H7 (cell line): ENCODE measurements around the gene VSTM4. TPM values are rescaled to one million over a fixed set of nuclear protein-coding genes. Genes with fewer than 3 reads are reported as not detected.

Experiments used
- DNase-seq: peaks from one replicate; pipeline ENCODE4 v3.0.0; 2012
- H3K27me3 ChIP-seq: 2 replicates; pipeline ENCODE4 v1.6.0; 2011; ENCODE audit warnings: mild to moderate bottlenecking, low read length; ENCODE audit not compliant: control insufficient read depth, insufficient read depth
- H3K36me3 ChIP-seq: replicated peaks from 2 replicates; pipeline ENCODE4 v1.5.1; 2011; ENCODE audit warnings: low read length; ENCODE audit not compliant: control insufficient read depth, insufficient read depth
- H3K4me3 ChIP-seq: 2 replicates; pipeline ENCODE4 v1.5.1; 2011; ENCODE audit warnings: low read depth, mild to moderate bottlenecking, control low read depth, low read length, moderate library complexity; ENCODE audit not compliant: insufficient read depth
- total RNA-seq: library from RNA; depleted of rRNA; stranded (reverse); fragments of >200 nt; shearing (Covaris generic); gene quantifications from 2 replicates; pipeline ENCODE4 v1.2.3, GENCODE V29; 2014

Gene VSTM4
- total RNA-seq, 1 experiment from 2014 or later, result 0.31 TPM

DNA sequence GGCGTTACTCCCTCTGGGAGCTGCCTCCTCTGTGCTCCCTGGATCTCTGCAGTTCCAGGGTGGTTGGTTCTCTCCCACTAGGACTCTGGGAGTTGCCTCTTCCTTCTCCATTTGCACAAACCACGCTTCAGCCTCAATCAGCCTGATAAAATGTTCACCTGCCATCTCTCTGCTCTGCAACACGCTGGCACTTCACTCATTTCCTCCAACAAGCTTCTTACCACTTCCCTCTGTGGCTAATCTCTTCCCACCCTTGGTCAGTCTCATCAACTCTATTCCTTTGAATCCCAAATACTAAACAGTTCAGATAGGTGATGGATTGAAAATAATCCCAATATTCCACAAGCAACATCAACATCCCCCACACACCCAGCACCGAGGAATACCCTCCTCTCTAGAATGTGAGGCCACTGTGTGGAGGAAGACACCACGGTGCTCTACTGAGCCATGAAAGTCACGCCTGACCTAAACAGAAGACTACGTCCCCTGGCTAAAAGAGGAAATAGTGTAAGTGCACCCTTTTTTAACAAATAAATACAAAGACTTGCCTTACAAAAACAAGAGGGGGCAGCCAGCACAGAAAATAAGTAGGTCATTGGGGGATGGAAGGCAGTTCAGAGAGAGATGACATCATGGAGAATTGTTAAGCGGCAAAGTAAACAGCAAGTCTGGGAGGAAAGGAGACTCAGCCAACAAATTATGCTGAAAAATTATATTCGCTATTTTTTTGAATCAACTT is 20.4 kb upstream of the VSTM4 start:
- H3K36me3 ChIP-seq, result no peaks in the 10 kb centered on the region
- no peak overlapping the region for H3K4me3 ChIP-seq
- DNase-seq, result no peak
- H3K27me3 ChIP-seq, result no peaks in the 10 kb centered on the region

- Histone ChIP-seq H3K27me3 (no peaks in the 10 kb centered on the region), H3K4me3 (no peak overlapping the region), H3K36me3 (no peaks in the 10 kb centered on the region)
- no peak for DNase-seq
These were observed 19.0 kb upstream of the VSTM4 start for GRCh38 chr10:49134327-49134726.

DNA sequence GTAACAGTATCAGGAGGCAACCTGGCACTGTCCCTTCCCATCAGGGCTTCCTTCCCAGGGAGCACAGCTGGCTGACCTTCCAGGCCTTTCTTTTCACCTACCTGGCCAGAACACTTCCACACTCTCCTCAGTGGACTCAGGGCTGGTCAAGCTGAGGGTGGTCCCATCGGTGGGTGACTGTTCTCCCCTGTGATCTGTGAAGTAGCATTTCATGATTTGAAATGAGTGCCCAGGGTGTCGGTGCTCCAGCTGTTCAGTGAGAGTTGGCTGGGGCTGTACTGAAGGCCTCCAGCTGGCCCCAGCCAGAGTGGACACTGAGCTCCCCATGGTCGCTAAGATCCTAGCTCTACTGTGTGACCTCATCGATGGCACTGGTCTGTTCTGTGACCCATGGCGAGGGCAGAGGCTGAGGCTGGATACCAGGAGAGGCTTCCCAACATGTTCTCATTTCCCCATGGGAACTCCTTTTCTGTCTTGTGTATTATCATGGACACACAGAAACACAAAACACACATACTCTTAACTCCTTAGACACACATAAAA is 18.5 kb upstream of the VSTM4 start, which contains the start of gene FAM170B:
TSS of gene FAM170B (minus strand) at position 316 of the 543 bp plus-strand sequence. CDS start at position 213, 103 bp downstream.
- no peak within 1 kb of the TSS for H3K4me3 ChIP-seq
- no peak for DNase-seq

GRCh38 chr10:49132362-49132737 is 17.0 kb upstream of the VSTM4 start:
- H3K4me3 ChIP-seq, result no peak overlapping the region
- no peaks in the 10 kb centered on the region for H3K27me3 ChIP-seq
- no peak for DNase-seq
- no peaks in the 10 kb centered on the region for H3K36me3 ChIP-seq

More for the DNA sequence above, 18.5 kb upstream of the VSTM4 start, which contains the start of gene FAM170B:
- no peaks in the 10 kb centered on the region for H3K27me3 ChIP-seq
- H3K36me3 ChIP-seq, result no peaks in the 10 kb centered on the region

- Histone ChIP-seq H3K36me3 (no peaks in the 10 kb centered on the region), H3K4me3 (no peak overlapping the region), H3K27me3 (no peaks in the 10 kb centered on the region)
- no peak for DNase-seq
These were observed 16.4 kb upstream of the VSTM4 start for GRCh38 chr10:49131507-49132361.

- Histone ChIP-seq H3K27me3 (no peaks in the 10 kb centered on the region), H3K4me3 (no peak overlapping the region), H3K36me3 (no peaks in the 10 kb centered on the region)
- no peak for DNase-seq
These were observed 14.1 kb upstream of the VSTM4 start for GRCh38 chr10:49129376-49129775.

- no peaks in the 10 kb centered on the region for H3K36me3 ChIP-seq
- no peak for DNase-seq
- no peaks in the 10 kb centered on the region for H3K27me3 ChIP-seq
- no peak overlapping the region for H3K4me3 ChIP-seq
These were observed 13.5 kb upstream of the VSTM4 start for GRCh38 chr10:49128854-49129253.

DNA sequence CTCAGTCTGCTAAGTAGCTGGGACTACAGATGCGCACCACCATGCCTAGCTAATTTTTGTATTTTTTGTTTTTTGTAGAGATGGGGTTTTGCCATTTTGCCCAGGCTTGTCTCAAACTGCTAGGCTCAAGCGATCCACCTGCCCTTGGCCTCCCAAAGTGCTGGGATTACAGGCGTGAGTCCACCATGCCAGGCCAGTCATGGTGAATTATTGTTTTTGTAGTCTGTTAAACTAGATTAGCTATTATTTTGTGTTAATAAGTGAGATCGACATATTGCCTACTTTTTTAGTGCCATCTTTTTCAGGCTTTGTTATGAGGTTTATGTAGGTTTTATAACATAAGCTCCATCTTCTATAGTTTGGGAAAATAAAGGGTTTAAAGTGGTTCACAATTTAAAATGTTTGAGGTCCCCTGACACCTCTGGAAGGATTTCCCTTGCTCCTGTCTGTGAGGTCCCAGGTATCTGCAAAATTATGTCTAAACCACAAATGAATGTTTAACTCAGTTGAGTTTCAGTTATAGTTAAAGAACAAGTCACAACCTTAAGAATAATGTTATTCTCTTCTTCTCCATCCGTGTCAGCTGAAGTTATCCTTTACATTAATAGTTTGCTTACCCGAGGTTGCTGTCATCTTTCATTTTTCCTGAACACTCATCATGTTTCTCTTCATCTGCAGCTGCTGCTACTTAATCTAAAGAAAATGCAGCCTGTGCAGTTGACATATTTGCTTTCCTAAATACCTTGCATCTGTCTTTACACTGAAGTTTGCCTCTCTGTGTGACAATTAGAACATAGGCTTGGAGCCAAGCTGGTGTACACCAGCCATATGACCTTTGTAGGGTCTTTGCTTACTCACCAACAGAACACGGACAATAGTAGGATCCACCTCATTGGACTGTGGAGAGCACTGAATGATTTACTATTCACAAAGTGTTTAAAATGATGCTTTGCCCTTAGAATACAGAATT is 8.9 kb upstream of the VSTM4 start:
- H3K4me3 ChIP-seq, result no peak overlapping the region
- H3K36me3 ChIP-seq, result no peaks in the 10 kb centered on the region
- no peak for DNase-seq

GRCh38 chr10:49120911-49121310 is 5.6 kb upstream of the VSTM4 start:
- no peak for DNase-seq
- Histone ChIP-seq H3K36me3 (no peaks in the 10 kb centered on the region), H3K4me3 (no peak overlapping the region), H3K27me3 (no peaks in the 10 kb centered on the region)

More for the DNA sequence above, 8.9 kb upstream of the VSTM4 start:
- H3K27me3 ChIP-seq, result no peaks in the 10 kb centered on the region

DNA sequence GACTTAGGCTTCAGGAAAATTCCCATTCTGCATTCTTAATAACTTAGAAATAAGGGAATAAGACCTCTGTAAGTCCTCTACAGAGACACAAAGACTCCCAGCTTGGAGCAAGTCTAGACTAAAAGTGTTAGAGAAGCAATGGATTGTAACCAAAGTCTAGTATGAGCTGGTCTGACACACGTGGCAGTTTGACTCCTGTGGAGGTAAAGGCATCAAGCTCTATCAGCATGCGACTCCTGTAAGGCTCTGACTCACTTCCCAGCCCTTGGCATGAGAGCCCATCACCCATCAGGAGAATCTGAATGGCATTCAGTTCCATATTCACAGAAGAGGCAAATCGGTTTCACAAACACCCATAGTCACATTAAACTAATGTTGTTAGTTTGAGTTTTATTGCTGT is 4.4 kb upstream of the VSTM4 start:
- DNase-seq, result no peak
- H3K4me3 ChIP-seq, result no peak overlapping the region
- H3K36me3 ChIP-seq, result no peaks in the 10 kb centered on the region
- peaks cover 6% of the 10 kb centered on the region; the same call in 1 of the 2 replicates for H3K27me3 ChIP-seq

DNA sequence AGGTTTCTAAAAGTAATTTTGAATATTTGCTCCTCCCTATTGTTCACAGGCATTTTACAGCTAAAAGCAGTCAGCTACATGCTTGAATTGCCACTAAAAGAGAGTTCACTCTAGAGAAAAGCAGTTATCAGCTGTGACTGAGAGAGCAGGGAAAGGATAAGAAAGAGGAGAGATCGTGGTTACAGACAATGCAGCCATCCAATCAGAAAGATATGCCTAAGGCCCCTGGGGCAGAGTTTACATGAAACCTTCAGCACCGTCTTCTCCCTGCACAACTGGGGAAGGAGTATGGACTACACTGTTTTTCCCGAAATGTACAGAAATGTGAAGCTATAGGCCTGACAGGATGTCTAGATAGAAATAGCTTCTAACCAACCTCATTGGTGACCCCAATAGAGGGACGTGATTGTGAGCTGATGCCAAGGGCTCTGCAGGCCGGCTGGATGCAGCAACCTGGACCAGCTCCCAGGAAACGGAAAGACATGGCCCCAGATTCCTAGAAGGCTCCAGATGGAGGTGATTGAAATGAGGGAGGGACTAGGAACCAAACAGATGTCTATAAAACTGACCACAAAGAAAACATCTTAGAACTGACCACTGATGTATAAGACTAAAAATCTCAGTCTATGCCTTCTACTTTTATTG is 3.2 kb upstream of the VSTM4 start:
- DNase-seq, result no peak

DNA sequence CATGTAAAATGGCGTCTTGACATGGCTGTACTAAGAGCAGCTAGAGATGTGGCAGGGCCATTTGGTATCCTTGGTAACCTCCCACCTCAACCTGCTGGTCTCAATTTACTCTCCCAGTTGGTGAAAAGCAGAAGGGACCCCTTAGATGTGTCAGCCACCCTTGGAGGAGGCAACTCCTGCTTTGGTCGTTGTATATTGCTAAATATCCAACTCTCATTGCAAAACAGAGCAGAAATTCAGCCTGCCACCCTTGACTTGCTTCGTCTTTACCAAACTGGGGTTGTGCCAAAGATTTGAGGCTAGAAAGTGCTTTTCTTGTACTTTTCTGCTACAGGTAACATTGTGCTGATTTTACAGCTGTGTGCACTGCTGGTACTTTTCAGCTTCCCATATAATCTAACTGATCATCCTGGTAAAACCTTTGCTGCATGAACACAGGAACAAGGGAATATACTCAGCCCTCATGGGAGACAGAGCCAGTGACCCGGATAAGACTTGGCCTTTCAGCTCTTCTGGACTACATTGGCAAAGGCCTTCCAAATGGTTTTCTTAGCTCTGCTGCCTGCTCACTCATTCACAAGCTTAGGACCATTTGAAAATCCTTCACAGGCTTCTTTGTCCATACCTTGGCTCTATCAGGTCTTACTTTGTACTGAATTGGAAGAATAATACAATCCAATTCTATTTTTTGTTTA is 2.2 kb upstream of the VSTM4 start:
- Histone ChIP-seq H3K27me3 (peaks cover 13% of the 10 kb centered on the region), H3K4me3 (no peak overlapping the region), H3K36me3 (no peaks in the 10 kb centered on the region)
- DNase-seq, result no peak

More for the DNA sequence above, 3.2 kb upstream of the VSTM4 start:
- Histone ChIP-seq H3K27me3 (peaks cover 13% of the 10 kb centered on the region), H3K4me3 (no peak overlapping the region), H3K36me3 (no peaks in the 10 kb centered on the region)
